HepG2 (cell line): Measurements from ENCODE around the gene TSEN54. TPM values are rescaled to one million over a fixed set of nuclear protein-coding genes. Genes with fewer than 3 reads are reported as not detected.

Experiments
- AGO2 ChIP-seq: fragments of 200-400 bp; formaldehyde crosslinking; optimal IDR thresholded peaks from 2 replicates; pipeline ENCODE3; 2017; ENCODE audit warnings: mild to moderate bottlenecking, low read depth, low read length, moderate library complexity
- ARID2 ChIP-seq: sonication (generic); formaldehyde crosslinking; IDR thresholded peaks from 2 replicates; pipeline ENCODE4 v1.8.1; 2022; ENCODE audit warnings: mild to moderate bottlenecking, missing genetic modification reagents, borderline replicate concordance
- ATF2 ChIP-seq: sonication (generic); formaldehyde crosslinking; IDR thresholded peaks from 2 replicates; pipeline ENCODE4 v1.4.0; 2020; ENCODE audit warnings: missing genetic modification reagents
- BATF2 ChIP-seq: sonication (generic); formaldehyde crosslinking; IDR thresholded peaks from 2 replicates; pipeline ENCODE4 v1.8.0; 2022; ENCODE audit warnings: mild to moderate bottlenecking, missing genetic modification reagents, moderate library complexity
- FOXA3 ChIP-seq: IDR thresholded peaks from 2 replicates; pipeline ENCODE4 v1.6.1; 2016; ENCODE audit warnings: missing genetic modification reagents, missing compliant biosample characterization
- HOMEZ ChIP-seq: IDR thresholded peaks from 2 replicates; pipeline ENCODE4 v1.6.1; 2016; ENCODE audit warnings: low read depth
- KDM2A ChIP-seq: sonication (generic); formaldehyde crosslinking; IDR thresholded peaks from 2 replicates; pipeline ENCODE4 v1.4.0; 2020; ENCODE audit warnings: low read depth, missing genetic modification reagents, borderline replicate concordance
- KLF16 ChIP-seq, 2 experiments: sonication (generic) in 1 of 2; formaldehyde crosslinking in 1 of 2; IDR thresholded peaks; 2 replicates each; pipeline versions ENCODE4 v1.6.1 to v1.8.0; 2016 to 2023; ENCODE audit warnings: missing genetic modification reagents in 2 of 2, missing compliant biosample characterization in 1 of 2
- NAIF1 ChIP-seq: sonication (generic); formaldehyde crosslinking; IDR thresholded peaks from 2 replicates; pipeline ENCODE4 v1.5.0; 2020; ENCODE audit warnings: mild to moderate bottlenecking, missing genetic modification reagents, borderline replicate concordance
- NCOA1 ChIP-seq: sonication (generic); formaldehyde crosslinking; IDR thresholded peaks from 2 replicates; pipeline ENCODE4 v1.9.0; 2021; ENCODE audit warnings: missing genetic modification reagents
- NFYB ChIP-seq: sonication (generic); formaldehyde crosslinking; IDR thresholded peaks from 2 replicates; pipeline ENCODE4 v1.4.0; 2020; ENCODE audit warnings: missing genetic modification reagents
- NR2F6 ChIP-seq, 2 experiments: IDR thresholded peaks; 2 replicates each; pipeline ENCODE4 v1.6.1; 2016; ENCODE audit warnings: antibody characterized with exemption in 1 of 2, mild to moderate bottlenecking in 1 of 2
- PHB2 ChIP-seq: fragments of 450-650 bp; IDR thresholded peaks from 2 replicates; pipeline ENCODE4 v1.6.1; 2018; ENCODE audit not compliant: partially characterized antibody
- RNF2 ChIP-seq: fragments of 450-650 bp; conservative IDR thresholded peaks from 2 replicates; pipeline ENCODE4 v1.6.1; 2016; ENCODE audit warnings: low read depth
- TEAD3 ChIP-seq: optimal IDR thresholded peaks from 2 replicates; pipeline ENCODE3; 2016; ENCODE audit warnings: borderline replicate concordance
- THRA ChIP-seq: sonication (generic); formaldehyde crosslinking; IDR thresholded peaks from 2 replicates; pipeline ENCODE4 v1.4.0; 2020; ENCODE audit warnings: missing genetic modification reagents, borderline replicate concordance
- TRIM24 ChIP-seq: sonication (generic); formaldehyde crosslinking; IDR thresholded peaks from 2 replicates; pipeline ENCODE4 v1.8.0; 2022; ENCODE audit warnings: mild to moderate bottlenecking, missing genetic modification reagents
- ZFP36 ChIP-seq: fragments of 150-350 bp; IDR thresholded peaks from 2 replicates; pipeline ENCODE4 v1.6.1; 2018; ENCODE audit warnings: borderline replicate concordance, low read length, low read depth; ENCODE audit not compliant: partially characterized antibody
- ZNF143 ChIP-seq: sonication (generic); formaldehyde crosslinking; IDR thresholded peaks from 2 replicates; pipeline ENCODE4 v1.4.0; 2020; ENCODE audit warnings: missing genetic modification reagents
- ZNF251 ChIP-seq: sonication (generic); formaldehyde crosslinking; IDR thresholded peaks from 2 replicates; pipeline ENCODE4 v1.9.0; 2021; ENCODE audit warnings: mild to moderate bottlenecking, missing genetic modification reagents
- ZNF383 ChIP-seq: sonication (generic); formaldehyde crosslinking; IDR thresholded peaks from 2 replicates; pipeline ENCODE4 v1.4.0; 2020; ENCODE audit warnings: missing genetic modification reagents, mild to moderate bottlenecking, borderline replicate concordance
- ZNF589 ChIP-seq: sonication (generic); formaldehyde crosslinking; conservative IDR thresholded peaks from 2 replicates; pipeline ENCODE4 v1.8.0; 2022; ENCODE audit warnings: mild to moderate bottlenecking, moderate library complexity, missing genetic modification reagents
- ZNF619 ChIP-seq: sonication (generic); formaldehyde crosslinking; IDR thresholded peaks from 2 replicates; pipeline ENCODE4 v1.4.0; 2020; ENCODE audit warnings: mild to moderate bottlenecking, missing genetic modification reagents
- ZNF883 ChIP-seq: sonication (generic); formaldehyde crosslinking; IDR thresholded peaks from 2 replicates; pipeline ENCODE4 v1.5.1; 2020; ENCODE audit warnings: mild to moderate bottlenecking, missing genetic modification reagents; ENCODE audit errors: not compliant biosample characterization
- ZSCAN25 ChIP-seq: sonication (generic); formaldehyde crosslinking; IDR thresholded peaks from 2 replicates; pipeline ENCODE4 v1.8.0; 2022; ENCODE audit warnings: mild to moderate bottlenecking, missing genetic modification reagents
- ZSCAN5A ChIP-seq: sonication (generic); formaldehyde crosslinking; IDR thresholded peaks from 2 replicates; pipeline ENCODE4 v1.8.0; 2022; ENCODE audit warnings: mild to moderate bottlenecking, missing genetic modification reagents, borderline replicate concordance
- polyA plus RNA-seq, 8 experiments: library from polyadenylated mRNA; depleted of rRNA in 3 of 8; stranded (reverse) in 7 of 8; unstranded in 1 of 8; fragments of >200 nt; fragmentation: Illumina TruSeq in 4 of 8; extraction: Trizol in 4 of 8; gene quantifications; 2 replicates each; pipeline versions ENCODE4 v1.2.1 to v1.2.3, GENCODE V29; 2011 to 2016; ENCODE audit warnings: low read depth in 4 of 8, missing spikeins in 1 of 8, mixed read lengths in 1 of 8; ENCODE audit not compliant: insufficient read depth in 1 of 8
- total RNA-seq, 5 experiments: library from RNA; depleted of rRNA; stranded (reverse); fragments of >200 nt; fragmentation: Illumina TruSeq; extraction: Trizol; gene quantifications; 2 replicates each; pipeline ENCODE4 v1.2.3, GENCODE V29; 2016; ENCODE audit warnings: low read depth in 1 of 5

TSEN54 gene
- total and polyA plus RNA-seq, 2 of the 13 experiments (the other 11 are each of a cell fraction or from before 2014, with no cell fraction given): 62.9 to 63.3 TPM

- TF ChIP-seq ZSCAN5A (CRISPR knock-in tag) (no peak), ZNF143 (CRISPR knock-in tag) (no peak; the same call in 1 of the 2 replicates), TRIM24 (CRISPR knock-in tag) (no peak), ZNF251 (no peak), TEAD3 (peak; percentile 31), ZSCAN25 (CRISPR knock-in tag) (no peak), ZNF589 (CRISPR knock-in tag) (no peak), NFYB (CRISPR knock-in tag) (no peak), PHB2 (no peak), THRA (CRISPR knock-in tag) (no peak), NCOA1 (CRISPR knock-in tag) (no peak; the same call in 1 of the 2 replicates), ZNF883 (peak; percentile 14), AGO2 (peak; percentile 23), KLF16 (CRISPR knock-in tag; IDR thresholded peaks at IDR 0.05) (no peak), ARID2 (CRISPR knock-in tag) (no peak), BATF2 (0 out of 2 replicates have a peak, but pooled peaks have one; percentile 72), ATF2 (no peak), HOMEZ (CRISPR knock-in tag) (no peak), RNF2 (no peak), ZNF383 (CRISPR knock-in tag) (0 out of 2 replicates have a peak, but pooled peaks have one; percentile 22), KDM2A (CRISPR knock-in tag) (no peak), NAIF1 (CRISPR knock-in tag) (no peak), ZNF619 (no peak), ZFP36 (no peak), NR2F6 (IDR thresholded peaks at IDR 0.05) (0 out of 2 replicates have a peak, but pooled peaks have one; percentile 5), NR2F6 (CRISPR knock-in tag; IDR thresholded peaks at IDR 0.05) (no peak; the same call in 1 of the 2 replicates), FOXA3 (CRISPR knock-in tag) (no peak; the same call in 1 of the 2 replicates)
Observed at GRCh38 chr17:75516255-75516618, at the start of gene TSEN54 (continued).
